Left colon (tissue), 2 donors: ENCODE data around the gene ARSB. TPM values are rescaled to one million over a fixed set of nuclear protein-coding genes. Genes with fewer than 3 reads are reported as not detected.

ENCODE experiments used
- total RNA-seq, 2 donors: library from RNA; stranded (reverse); fragmentation: NEBNext Ultra II Directional; extraction: Animal tissue kit (Norgen Biotek cat#: 25700); gene quantifications; one replicate each; pipeline ENCODE4 v1.2.1, GENCODE V29; 2021
- donor health status: DM: no; HTN: no; CAD: no.
- donor health status: DM: yes; HTN: yes; CAD: no.

Gene ARSB
- total RNA-seq, 2 donors from 2014 or later, result 8.2 to 9.7 TPM

Other genes with a start within 250 kb of the ARSB start
- under 1 TPM; 0.95 TPM for gene DMGDH, start 84.4 kb upstream of the ARSB start, total RNA-seq
- 1 to 10 TPM in 1 of 2 donors, under 1 TPM in 1; 0.98 to 1.6 TPM for gene BHMT2, start 84.5 kb upstream of the ARSB start, total RNA-seq
- gene BHMT, start 126.5 kb upstream of the ARSB start, total RNA-seq, result under 1 TPM in 1 of 2 donors, not detected in 1; 0.28 TPM